HEK293T (cell line): Measurements from ENCODE around the gene EIF1AX.

Source experiments
- BHLHE40 ChIP-seq: fragments of 450-650 bp; IDR thresholded peaks from 2 replicates; pipeline ENCODE4 v1.6.1; 2016; ENCODE audit warnings: mild to moderate bottlenecking, moderate library complexity, borderline replicate concordance
- CTBP1 ChIP-seq: fragments of 450-650 bp; IDR thresholded peaks from 2 replicates; pipeline ENCODE4 v1.6.1; 2016; ENCODE audit warnings: borderline replicate concordance
- FOXA1 ChIP-seq: fragments of 450-650 bp; IDR thresholded peaks from 2 replicates; pipeline ENCODE4 v1.6.1; 2016; ENCODE audit warnings: mild to moderate bottlenecking
- FOXM1 ChIP-seq: fragments of 450-650 bp; IDR thresholded peaks from 2 replicates; pipeline ENCODE4 v1.6.1; 2017; ENCODE audit warnings: mild to moderate bottlenecking, borderline replicate concordance
- HDGF ChIP-seq: fragments of 450-650 bp; IDR thresholded peaks from 2 replicates; pipeline ENCODE4 v1.6.1; 2017; ENCODE audit warnings: antibody characterized with exemption, borderline replicate concordance
- SP1 ChIP-seq: fragments of 450-650 bp; IDR thresholded peaks from 2 replicates; pipeline ENCODE4 v1.6.1; 2017
- SUZ12 ChIP-seq: fragments of 450-650 bp; IDR thresholded peaks from 2 replicates; pipeline ENCODE4 v1.6.1; 2016; ENCODE audit warnings: mild to moderate bottlenecking
- ZNF384 ChIP-seq: fragments of 450-650 bp; IDR thresholded peaks from 2 replicates; pipeline ENCODE4 v1.6.1; 2016

- no peak for TF ChIP-seq HDGF
- TF ChIP-seq FOXM1: no peak
- TF ChIP-seq BHLHE40: no peak
- no peak for TF ChIP-seq CTBP1
- TF ChIP-seq ZNF384: no peak
- TF ChIP-seq SUZ12: no peak
- no peak for TF ChIP-seq SP1
- TF ChIP-seq FOXA1: no peak
These were observed 30.2 kb upstream of the EIF1AX start for GRCh38 chrX:20171887-20172286.
